ENCODE measurements around the gene ENAH. TPM values are rescaled to one million over a fixed set of nuclear protein-coding genes. Genes with fewer than 3 reads are reported as not detected.

ENAH gene
- polyA plus RNA-seq, 3 donors: 0.12 TPM; not detected in 2

GRCh38 chr1:225565847-225566246, 87.1 kb downstream of the ENAH start:
- H4K20me1 ChIP-seq (ENCODE audit: insufficient read depth, low read length): no peaks in the 10 kb centered on the region
- H3K9me3 ChIP-seq (replicated peaks in 1 of 2; ENCODE audit: control insufficient read depth in 1 of 2, insufficient read depth in 1 of 2, low read length in 2 of 2): no peaks in the 10 kb centered on the region
- H2AFZ ChIP-seq (ENCODE audit: insufficient read depth, low read depth, low read length, poor library complexity, severe bottlenecking): peak overlapping the region; percentile 14
- intact Hi-C loops (cut with micrococcal nuclease): no loop called here
- DNase-seq: no peak
- H3K9me3 Mint-ChIP-seq: no peaks in the 10 kb centered on the region
- H3K27ac Mint-ChIP-seq: peak overlapping the region in 1 of 7 donors; percentile 44
- no peak overlapping the region for H3K4me3 Mint-ChIP-seq
- H3K4me1 ChIP-seq (ENCODE audit: control insufficient read depth in 1 of 2, insufficient read depth in 2 of 2, low read length in 2 of 2): peaks cover 0 to 2% of the 10 kb centered on the region in 2 donors
- H3K27ac ChIP-seq (ENCODE audit: low read depth in 1 of 2, low read length in 2 of 2): no peak overlapping the region
- no peaks in the 10 kb centered on the region for H3K79me2 ChIP-seq (ENCODE audit: insufficient read depth, low read length)
- TF ChIP-seq, protein P1, sequence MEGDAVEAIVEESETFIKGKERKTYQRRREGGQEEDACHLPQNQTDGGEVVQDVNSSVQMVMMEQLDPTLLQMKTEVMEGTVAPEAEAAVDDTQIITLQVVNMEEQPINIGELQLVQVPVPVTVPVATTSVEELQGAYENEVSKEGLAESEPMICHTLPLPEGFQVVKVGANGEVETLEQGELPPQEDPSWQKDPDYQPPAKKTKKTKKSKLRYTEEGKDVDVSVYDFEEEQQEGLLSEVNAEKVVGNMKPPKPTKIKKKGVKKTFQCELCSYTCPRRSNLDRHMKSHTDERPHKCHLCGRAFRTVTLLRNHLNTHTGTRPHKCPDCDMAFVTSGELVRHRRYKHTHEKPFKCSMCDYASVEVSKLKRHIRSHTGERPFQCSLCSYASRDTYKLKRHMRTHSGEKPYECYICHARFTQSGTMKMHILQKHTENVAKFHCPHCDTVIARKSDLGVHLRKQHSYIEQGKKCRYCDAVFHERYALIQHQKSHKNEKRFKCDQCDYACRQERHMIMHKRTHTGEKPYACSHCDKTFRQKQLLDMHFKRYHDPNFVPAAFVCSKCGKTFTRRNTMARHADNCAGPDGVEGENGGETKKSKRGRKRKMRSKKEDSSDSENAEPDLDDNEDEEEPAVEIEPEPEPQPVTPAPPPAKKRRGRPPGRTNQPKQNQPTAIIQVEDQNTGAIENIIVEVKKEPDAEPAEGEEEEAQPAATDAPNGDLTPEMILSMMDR (IDR thresholded peaks at IDR 0.05): no peak
- no peak overlapping the region for H3K4me3 ChIP-seq (replicated peaks in 1 of 3; ENCODE audit: low read depth in 2 of 3, low read length in 3 of 3)
- H3K4me1 Mint-ChIP-seq: peaks cover 6% of the 10 kb centered on the region
- H3K27me3 Mint-ChIP-seq (ENCODE audit: low read depth in 3 of 3): no peaks in the 10 kb centered on the region
- H3K9ac ChIP-seq (ENCODE audit: insufficient read depth, low read length, poor library complexity, severe bottlenecking): no peak overlapping the region
- WGBS (ENCODE audit: insufficient coverage): 45% methylated on average over 5 of the region's 7 CpGs
- no peaks in the 10 kb centered on the region for H3K36me3 Mint-ChIP-seq
- H3K36me3 ChIP-seq (replicated peaks in 1 of 2; ENCODE audit: control insufficient read depth in 1 of 2, insufficient read depth in 2 of 2, low read length in 2 of 2): no peaks in the 10 kb centered on the region
- no peak overlapping the region for H3K4me2 ChIP-seq (replicated peaks; ENCODE audit: extremely low read depth, low read length, poor library complexity, severe bottlenecking)
- no peaks in the 10 kb centered on the region for H3K27me3 ChIP-seq (ENCODE audit: control insufficient read depth in 2 of 2, insufficient read depth in 2 of 2, low read length in 2 of 2)

DNA sequence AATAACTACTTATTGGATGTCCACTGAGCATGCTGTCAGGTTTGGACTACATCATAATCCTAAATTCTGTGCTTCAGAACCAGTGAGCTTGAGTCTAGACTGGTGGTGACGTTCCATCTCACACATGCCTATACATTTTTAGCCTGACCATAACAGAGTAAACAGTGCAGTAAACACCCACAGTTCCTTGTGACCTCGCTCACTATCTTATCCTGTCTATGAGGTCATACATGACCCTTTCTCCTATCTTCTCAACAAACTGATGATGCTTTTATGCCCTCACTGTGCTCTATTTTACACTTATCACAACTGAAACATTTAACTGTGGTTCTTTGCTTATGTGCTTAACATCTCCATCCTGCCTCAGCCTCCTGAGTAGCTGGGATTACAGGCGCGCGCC, 91.2 kb downstream of the ENAH start:
- no peaks in the 10 kb centered on the region for H3K36me3 Mint-ChIP-seq
- H3K4me1 Mint-ChIP-seq: peaks cover 9% of the 10 kb centered on the region
- no peak overlapping the region for H3K27ac Mint-ChIP-seq
- H3K9me3 Mint-ChIP-seq: peaks cover 0 to 3% (median 2%) of the 10 kb centered on the region in 7 donors
- intact Hi-C loops (cut with micrococcal nuclease): no loop called here
- no peak overlapping the region for H3K4me3 Mint-ChIP-seq
- Histone ChIP-seq H3K9me3 (replicated peaks in 1 of 2; ENCODE audit: control insufficient read depth in 1 of 2, insufficient read depth in 1 of 2, low read length in 2 of 2) (no peaks in the 10 kb centered on the region), H2AFZ (ENCODE audit: insufficient read depth, low read depth, low read length, poor library complexity, severe bottlenecking) (no peak overlapping the region), H4K20me1 (ENCODE audit: insufficient read depth, low read length) (no peaks in the 10 kb centered on the region), H3K4me2 (replicated peaks; ENCODE audit: extremely low read depth, low read length, poor library complexity, severe bottlenecking) (no peak overlapping the region), H3K27ac (ENCODE audit: low read depth in 1 of 2, low read length in 2 of 2) (no peak overlapping the region), H3K36me3 (replicated peaks in 1 of 2; ENCODE audit: control insufficient read depth in 1 of 2, insufficient read depth in 2 of 2, low read length in 2 of 2) (no peaks in the 10 kb centered on the region), H3K27me3 (ENCODE audit: control insufficient read depth in 2 of 2, insufficient read depth in 2 of 2, low read length in 2 of 2) (no peaks in the 10 kb centered on the region), H3K9ac (ENCODE audit: insufficient read depth, low read length, poor library complexity, severe bottlenecking) (no peak overlapping the region), H3K79me2 (ENCODE audit: insufficient read depth, low read length) (no peaks in the 10 kb centered on the region), H3K4me3 (replicated peaks in 1 of 3; ENCODE audit: low read depth in 2 of 3, low read length in 3 of 3) (no peak overlapping the region), H3K4me1 (ENCODE audit: control insufficient read depth in 1 of 2, insufficient read depth in 2 of 2, low read length in 2 of 2) (peaks cover 0 to 2% of the 10 kb centered on the region in 2 donors)
- H3K27me3 Mint-ChIP-seq (ENCODE audit: low read depth in 3 of 3): no peaks in the 10 kb centered on the region
- 100% methylated on average over 2 of the region's 5 CpGs for WGBS (ENCODE audit: insufficient coverage)
- DNase-seq: no peak
- TF ChIP-seq, protein P1 (IDR thresholded peaks at IDR 0.05): no peak
